ENCODE results near the gene HMGB2.

HMGB2 gene

GRCh38 chr4:173334085-173334890 is at the start of gene HMGB2:
Gene HMGB2, minus strand, starts transcription at chr4:173334358. Its CDS starts 709 bp downstream, at chr4:173333649.
- peak; percentile 98 for DNase-seq

- DNase-seq: no peak
Observed at GRCh38 chr4:173382349-173382748, 48.2 kb upstream of the HMGB2 start.

GRCh38 chr4:173381610-173382009 is 47.5 kb upstream of the HMGB2 start:
- DNase-seq: no peak

GRCh38 chr4:173380987-173381386 is 46.8 kb upstream of the HMGB2 start:
- no peak for DNase-seq

GRCh38 chr4:173379929-173380328 is 45.8 kb upstream of the HMGB2 start:
- no peak for DNase-seq

DNA sequence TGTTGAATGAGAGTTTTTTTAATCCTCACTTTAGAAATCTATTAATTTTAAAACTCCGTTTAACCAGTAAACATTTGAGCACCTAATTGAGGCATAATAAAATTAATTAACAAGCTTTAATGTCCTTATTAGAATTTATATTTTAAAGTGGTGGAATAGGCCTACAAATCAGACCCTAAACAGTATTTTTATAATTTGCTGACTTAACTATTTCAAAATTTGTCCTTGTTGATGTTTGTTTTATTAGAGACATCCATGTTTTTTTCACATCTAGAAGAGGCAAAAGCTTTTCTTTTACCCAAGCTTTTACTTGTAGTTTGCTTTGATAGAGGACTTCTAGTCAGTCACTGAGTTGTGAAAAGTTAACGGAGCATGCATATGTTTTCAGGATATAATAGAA is 40.4 kb upstream of the HMGB2 start:
- DNase-seq: no peak

DNA sequence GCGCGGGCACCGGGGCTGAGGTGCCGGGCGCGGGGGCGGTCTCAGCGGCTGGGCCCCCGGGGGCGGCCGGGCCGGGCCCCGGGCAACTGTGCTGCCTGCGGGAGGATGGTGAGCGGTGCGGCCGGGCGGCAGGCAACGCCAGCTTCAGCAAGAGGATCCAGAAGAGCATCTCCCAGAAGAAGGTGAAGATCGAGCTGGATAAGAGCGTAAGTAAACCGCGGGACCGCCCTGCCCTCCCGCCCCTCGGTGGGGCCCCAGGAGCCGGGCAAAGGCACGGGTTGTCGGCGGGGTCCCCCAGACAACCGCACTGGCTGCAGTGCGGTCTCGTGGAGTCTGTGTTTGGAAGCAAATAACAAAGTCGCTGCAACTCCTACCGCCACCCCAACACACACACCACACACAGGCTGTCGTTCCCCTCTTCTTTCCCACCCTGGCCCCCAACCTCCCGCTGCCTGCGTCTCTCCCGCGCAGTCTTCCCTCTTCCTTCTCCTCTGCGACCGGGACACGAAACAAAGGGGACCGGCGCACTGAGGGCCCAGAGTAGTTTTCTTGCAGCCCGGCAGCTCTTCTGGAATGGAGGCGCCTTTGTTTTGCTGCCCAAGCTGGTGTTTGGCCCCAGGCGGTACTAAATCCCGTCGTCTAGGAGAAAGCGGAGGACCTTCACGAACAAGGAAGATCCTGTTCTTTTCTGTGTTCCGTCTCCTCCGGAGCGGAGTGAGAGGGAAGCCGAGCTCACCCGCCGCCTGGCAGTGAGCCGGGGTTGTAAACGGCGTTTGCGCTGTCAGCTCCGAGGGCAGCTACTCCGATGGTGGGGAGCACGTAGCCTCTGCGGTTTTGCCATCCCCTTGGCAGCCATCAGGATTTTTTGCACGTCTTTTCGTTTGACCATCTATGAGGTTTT is 37.4 kb upstream of the HMGB2 start:
- DNase-seq: peak; percentile 40

- peak; percentile 88 for DNase-seq
Observed at GRCh38 chr4:173370477-173371291, 36.5 kb upstream of the HMGB2 start, which contains the start of gene SAP30. Gene SAP30, plus strand, starts transcription at chr4:173370954. Its CDS starts 229 bp downstream, at chr4:173371183.

DNA sequence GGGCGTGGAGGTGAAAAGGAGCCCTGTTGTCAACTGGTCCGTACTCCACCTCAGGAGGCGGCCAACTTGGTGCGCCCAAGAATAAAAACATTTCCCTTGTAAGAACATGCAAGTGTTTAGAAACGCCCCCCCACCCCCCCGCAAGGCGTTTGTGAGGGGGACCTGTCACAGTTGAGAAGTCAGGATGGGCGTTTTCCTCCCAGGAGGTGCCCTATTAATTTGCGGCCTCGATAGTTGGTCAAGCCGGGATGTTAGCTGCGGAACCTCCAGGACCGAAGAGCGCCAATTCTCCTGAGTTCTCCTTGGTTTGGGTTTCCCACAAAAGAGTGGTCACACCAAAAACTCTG is 35.9 kb upstream of the HMGB2 start:
- DNase-seq: no peak

DNA sequence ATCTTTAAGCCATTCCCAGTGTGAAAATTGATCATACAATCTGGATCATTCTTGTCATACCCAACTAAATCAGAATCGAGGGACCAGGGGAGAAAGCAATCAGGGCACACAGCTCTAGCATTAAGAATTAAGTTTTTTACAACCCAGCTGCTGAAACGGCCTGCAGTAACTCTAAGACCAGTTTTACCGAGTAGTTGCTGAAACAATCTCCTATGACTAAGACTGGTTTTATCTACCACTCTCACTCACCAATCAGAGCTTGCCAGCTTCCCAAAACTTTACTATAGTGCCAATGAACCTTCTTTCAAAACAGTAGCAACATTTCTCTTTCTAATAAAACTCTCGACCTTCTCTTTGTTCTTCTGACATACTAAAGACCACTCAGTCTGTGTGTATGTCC is 33.8 kb upstream of the HMGB2 start:
- no peak for DNase-seq

DNA sequence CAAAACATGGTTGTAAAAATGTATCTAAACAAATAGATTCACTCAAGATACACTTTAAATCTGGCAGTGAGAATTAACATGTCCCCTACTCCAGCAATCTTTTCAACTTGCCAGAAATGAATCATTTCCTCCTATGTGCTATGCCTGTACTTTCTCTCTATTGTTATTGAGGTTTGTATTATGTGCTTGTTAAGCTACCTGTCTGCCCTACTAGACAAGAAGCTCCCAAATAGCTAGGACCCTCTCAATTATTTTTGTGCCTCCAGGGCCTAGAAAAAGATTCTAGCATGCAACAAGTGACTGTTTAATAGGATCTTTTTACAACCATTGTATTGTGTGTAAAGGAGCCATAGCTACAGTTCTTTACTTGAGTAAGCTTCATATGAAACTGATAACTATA is 33.1 kb upstream of the HMGB2 start:
- DNase-seq: peak; percentile 20

- DNase-seq: no peak
Observed at GRCh38 chr4:173365359-173365996, 31.3 kb upstream of the HMGB2 start.

- no peak for DNase-seq
Observed at GRCh38 chr4:173362666-173363065, 28.5 kb upstream of the HMGB2 start.

- no peak for DNase-seq
Observed at GRCh38 chr4:173360587-173361221, 26.5 kb upstream of the HMGB2 start.

DNA sequence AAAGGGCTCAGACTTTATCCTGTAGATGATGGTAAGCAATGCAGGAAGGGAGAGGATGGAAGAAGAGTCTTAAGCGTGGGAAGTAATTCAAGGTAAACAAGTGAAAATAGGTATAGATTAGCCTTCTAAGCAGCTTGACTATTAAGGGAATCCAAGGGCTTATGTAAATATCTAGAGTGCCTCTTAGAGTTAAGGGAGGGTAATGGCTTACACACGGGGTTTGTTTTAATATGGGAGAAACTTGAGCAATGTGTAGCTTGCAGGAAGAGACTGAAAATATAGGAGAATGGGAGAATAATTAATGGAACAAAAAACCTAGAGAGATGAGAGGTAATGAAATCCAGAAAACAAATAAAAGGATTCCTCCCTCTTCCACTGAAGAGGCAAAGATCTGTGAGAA is 23.8 kb upstream of the HMGB2 start:
- no peak for DNase-seq

DNA sequence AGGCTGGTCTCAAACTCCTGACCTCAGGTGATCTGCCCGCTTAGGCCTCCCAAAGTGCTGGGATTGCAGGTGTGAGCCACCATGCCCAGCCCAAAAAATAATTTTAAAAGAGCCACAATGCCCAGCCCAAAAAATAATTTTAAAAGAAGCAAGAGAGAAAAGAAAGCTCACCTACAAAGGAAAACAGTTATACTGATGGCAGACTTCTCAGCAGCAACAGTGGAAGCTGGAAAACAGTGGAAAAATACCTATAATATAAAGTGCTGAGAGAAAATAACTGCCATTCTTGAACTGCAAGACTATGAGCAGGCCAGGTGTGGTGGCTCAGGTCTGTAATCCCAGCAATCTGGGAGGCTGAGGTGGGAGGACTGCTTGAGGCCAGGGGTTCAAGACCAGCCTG is 13.3 kb upstream of the HMGB2 start:
- DNase-seq: no peak

- peak; percentile 33 for DNase-seq
Observed at GRCh38 chr4:173346074-173346473, 11.9 kb upstream of the HMGB2 start.

GRCh38 chr4:173345648-173346047 is 11.5 kb upstream of the HMGB2 start:
- no peak for DNase-seq

GRCh38 chr4:173343832-173344397 is 9.8 kb upstream of the HMGB2 start:
- DNase-seq: no peak

DNA sequence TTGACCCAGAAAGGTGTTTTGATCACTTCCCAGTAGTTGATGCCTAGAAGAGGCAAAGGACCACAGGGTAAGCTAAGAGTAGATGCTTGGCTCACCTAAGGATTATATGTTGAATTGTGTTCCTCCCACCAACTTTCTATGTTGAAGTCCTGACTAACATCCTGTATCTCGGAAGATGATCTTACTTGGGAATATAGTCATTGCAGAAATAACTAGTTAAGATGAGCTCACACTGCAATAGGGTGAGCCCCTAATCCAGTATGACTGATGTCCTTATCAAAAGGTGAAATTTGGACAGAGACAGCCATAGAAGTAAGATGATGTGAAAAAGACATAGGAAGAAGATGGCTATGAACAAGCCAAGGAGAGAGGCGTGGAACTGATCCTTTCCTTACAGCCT is 3.3 kb upstream of the HMGB2 start:
- DNase-seq: no peak

GRCh38 chr4:173334891-173335752 is 964 bp upstream of the HMGB2 start:
- peak; percentile 72 for DNase-seq

Measured in NCI-H226 (cell line).